Aorta (tissue), 5 donors: ENCODE measurements around the gene CHAD. TPM values are rescaled to one million over a fixed set of nuclear protein-coding genes. Genes with fewer than 3 reads are reported as not detected.

Experiments used
- ATAC-seq: fragments of 200-7000 bp; cut with Tn5 transposase; one replicate; pipeline ENCODE4 v1.9.1; 2022; ENCODE audit warnings: moderate library complexity; ENCODE audit not compliant: low FRiP score
- DNase-seq, 2 donors: peaks; one replicate each; pipeline ENCODE4 v3.0.0-alpha.2; 2020
- H3K27ac ChIP-seq, 2 donors: one replicate each; pipeline ENCODE4 v1.5.1; 2013; ENCODE audit warnings: low read length in 2 of 2, mild to moderate bottlenecking in 2 of 2, moderate library complexity in 2 of 2, control low read depth in 1 of 2, inconsistent platforms in 1 of 2, low read depth in 1 of 2
- H3K27me3 ChIP-seq, 2 donors: one replicate each; pipeline ENCODE4 v1.6.1; 2013; ENCODE audit warnings: control low read depth in 1 of 2, low read length in 1 of 2, mild to moderate bottlenecking in 1 of 2, moderate library complexity in 1 of 2; ENCODE audit not compliant: insufficient read depth in 2 of 2, control insufficient read depth in 1 of 2
- H3K36me3 ChIP-seq, 2 donors: one replicate each; pipeline ENCODE4 v1.6.1; 2013; ENCODE audit warnings: control low read depth in 1 of 2, low read length in 1 of 2, mild to moderate bottlenecking in 1 of 2; ENCODE audit not compliant: insufficient read depth in 2 of 2, control insufficient read depth in 1 of 2
- H3K4me1 ChIP-seq, 2 donors: one replicate each; pipeline ENCODE4 v1.6.1; 2013; ENCODE audit warnings: low read length in 2 of 2, control low read depth in 1 of 2, mild to moderate bottlenecking in 1 of 2, moderate library complexity in 1 of 2; ENCODE audit not compliant: insufficient read depth in 2 of 2, control insufficient read depth in 1 of 2
- H3K4me3 ChIP-seq, 2 donors: one replicate each; pipeline ENCODE4 v1.5.1; 2013; ENCODE audit warnings: low read length in 2 of 2, control low read depth in 1 of 2, mild to moderate bottlenecking in 1 of 2
- H3K9me3 ChIP-seq: one replicate; pipeline ENCODE4 v1.6.1; 2013; ENCODE audit warnings: mild to moderate bottlenecking, low read length; ENCODE audit not compliant: control insufficient read depth
- WGBS, 2 donors: extraction: QIAGEN DNeasy Blood & Tissue Kit; methylation state at CpG; one replicate each; pipeline ENCODE4 v1.1.7; 2013; 5-methylcytosine and 5-hydroxymethylcytosine counted together
- intact Hi-C, 2 donors: fragments of 100-400 bp; cut with DNase I; formaldehyde crosslinking; loops; one replicate each; pipeline versions ENCODE4 v1.14.2 to v1.15.0; 2022
- polyA plus RNA-seq, 2 donors: library from polyadenylated mRNA; stranded (reverse); fragments of 200-250 nt; gene quantifications; one replicate each; pipeline ENCODE4 v1.2.3, GENCODE V29; 2013
- total RNA-seq, 2 donors: library from RNA; stranded (reverse); fragmentation: NEBNext Ultra II Directional; extraction: Animal tissue kit (Norgen Biotek cat#: 25700); gene quantifications; one replicate each; pipeline ENCODE4 v1.2.1, GENCODE V29; 2021
- donor health status: healthy with polysubstance abuse.
- donor health status: Bipolar disorder and iron deficiency.
- donor health status: DM: no; HTN: no; CAD: no.
- donor health status: DM: no; HTN: no; CAD: no.
- donor health status: DM: yes; HTN: yes; CAD: no.

CHAD gene
- total and polyA plus RNA-seq, 4 donors, result 0.20 to 2.3 (median 0.57) TPM; not detected in 1

DNA sequence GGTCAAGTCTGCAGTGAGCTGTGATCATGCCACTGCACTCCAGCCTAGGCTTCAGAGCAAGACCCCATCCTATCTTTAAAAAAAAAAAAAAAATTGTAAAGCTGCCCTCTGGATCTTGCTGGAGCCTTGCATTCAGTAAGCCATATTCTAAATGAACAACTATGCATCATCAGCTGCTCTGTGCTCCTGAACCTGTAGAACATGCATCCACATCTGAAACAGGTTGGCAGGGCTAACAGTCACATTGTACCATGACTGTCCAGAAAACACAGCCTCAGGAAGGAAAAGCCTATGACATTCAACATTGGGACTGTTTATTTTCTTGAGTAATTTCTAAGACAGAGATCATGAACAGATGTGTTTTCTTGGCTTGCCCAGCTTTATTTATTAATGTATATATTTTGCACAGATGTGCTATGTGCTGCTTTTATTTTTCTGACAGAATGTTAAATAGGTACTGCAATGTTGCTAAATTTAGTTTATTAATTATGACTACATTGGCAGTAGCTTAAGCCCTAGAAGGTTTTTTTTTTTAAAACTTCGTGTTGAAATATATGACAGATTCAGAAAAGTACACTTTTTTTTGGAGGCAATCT, 22.9 kb downstream of the CHAD start:
- no peak for ATAC-seq
- WGBS, 2 donors, result 15 to 24% methylated on average over 1 of the region's 1 CpG
- Histone ChIP-seq H3K36me3 (no peaks in the 10 kb centered on the region), H3K27me3 (no peaks in the 10 kb centered on the region), H3K4me1 (no peaks in the 10 kb centered on the region), H3K9me3 (no peaks in the 10 kb centered on the region), H3K27ac (no peak overlapping the region), H3K4me3 (no peak overlapping the region)
- no peak for DNase-seq
- intact Hi-C loops, result no loop called here

DNA sequence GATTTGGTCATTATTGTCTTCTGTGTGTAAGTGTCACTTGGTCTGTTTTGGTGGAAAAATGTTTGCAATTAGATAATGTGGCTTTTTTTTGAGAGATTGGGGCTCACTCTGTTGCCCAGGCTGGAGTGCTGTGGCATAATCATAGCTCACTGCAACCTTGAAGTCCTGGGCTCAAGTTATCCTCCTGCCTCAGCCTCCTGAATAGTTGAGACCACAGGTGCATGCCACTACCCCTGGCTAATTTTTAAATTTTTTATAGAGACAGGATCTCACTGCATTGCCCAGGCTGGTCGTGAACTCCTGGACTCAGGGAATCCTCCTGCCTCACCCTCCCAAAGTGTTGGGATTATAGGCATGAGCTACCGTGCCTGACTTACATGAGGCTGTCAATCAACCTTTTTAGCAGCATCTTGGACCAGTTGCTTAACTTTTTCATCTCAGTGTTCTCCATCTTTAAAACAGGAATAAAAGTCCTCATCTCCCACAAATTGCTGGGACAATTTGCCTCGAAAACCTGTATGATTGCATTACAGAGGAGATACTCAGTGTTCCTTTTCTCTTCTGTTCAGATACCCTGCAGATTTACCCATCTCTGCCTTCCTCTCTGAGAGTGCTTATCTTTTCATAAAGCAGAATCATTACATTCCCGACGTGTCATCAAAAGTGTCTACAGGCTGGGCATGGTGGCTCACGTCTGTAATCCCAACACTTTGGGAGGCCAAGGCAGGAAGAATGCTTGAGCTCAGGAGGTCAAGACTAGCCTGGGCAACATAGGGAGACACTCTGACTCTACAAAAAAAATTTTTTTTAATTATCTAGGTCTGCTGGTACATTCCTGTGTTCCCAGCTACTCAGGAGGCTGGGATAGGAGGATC, 23.6 kb downstream of the CHAD start:
- H3K36me3 ChIP-seq, result no peaks in the 10 kb centered on the region
- DNase-seq (no peak), ATAC-seq (no peak)
- no peaks in the 10 kb centered on the region for H3K9me3 ChIP-seq
- no peak overlapping the region for H3K4me3 ChIP-seq
- intact Hi-C loops, result no loop called here
- WGBS, 2 donors, result 94 to 95% methylated on average over 6 of the region's 6 CpGs
- no peak overlapping the region for H3K27ac ChIP-seq
- H3K27me3 ChIP-seq, result no peaks in the 10 kb centered on the region
- H3K4me1 ChIP-seq, result no peaks in the 10 kb centered on the region

GRCh38 chr17:50443505-50443974, 25.1 kb downstream of the CHAD start:
- Histone ChIP-seq H3K9me3 (no peaks in the 10 kb centered on the region), H3K36me3 (no peaks in the 10 kb centered on the region), H3K27me3 (no peaks in the 10 kb centered on the region), H3K4me1 (no peaks in the 10 kb centered on the region), H3K4me3 (no peak overlapping the region), H3K27ac (no peak overlapping the region)
- no peak for DNase-seq
- 40 to 46% methylated on average over 3 of the region's 3 CpGs for WGBS, 2 donors
- no peak for ATAC-seq
- intact Hi-C loops, result no loop called here

GRCh38 chr17:50440838-50441829, 27.5 kb downstream of the CHAD start:
- Histone ChIP-seq H3K9me3 (no peaks in the 10 kb centered on the region), H3K4me3 (no peak overlapping the region), H3K27ac (no peak overlapping the region), H3K27me3 (no peaks in the 10 kb centered on the region), H3K4me1 (no peaks in the 10 kb centered on the region), H3K36me3 (no peaks in the 10 kb centered on the region)
- ATAC-seq, result no peak
- DNase-seq, result no peak
- 86 to 89% methylated on average over 10 of the region's 10 CpGs for WGBS, 2 donors
- intact Hi-C loops, result no loop called here

DNA sequence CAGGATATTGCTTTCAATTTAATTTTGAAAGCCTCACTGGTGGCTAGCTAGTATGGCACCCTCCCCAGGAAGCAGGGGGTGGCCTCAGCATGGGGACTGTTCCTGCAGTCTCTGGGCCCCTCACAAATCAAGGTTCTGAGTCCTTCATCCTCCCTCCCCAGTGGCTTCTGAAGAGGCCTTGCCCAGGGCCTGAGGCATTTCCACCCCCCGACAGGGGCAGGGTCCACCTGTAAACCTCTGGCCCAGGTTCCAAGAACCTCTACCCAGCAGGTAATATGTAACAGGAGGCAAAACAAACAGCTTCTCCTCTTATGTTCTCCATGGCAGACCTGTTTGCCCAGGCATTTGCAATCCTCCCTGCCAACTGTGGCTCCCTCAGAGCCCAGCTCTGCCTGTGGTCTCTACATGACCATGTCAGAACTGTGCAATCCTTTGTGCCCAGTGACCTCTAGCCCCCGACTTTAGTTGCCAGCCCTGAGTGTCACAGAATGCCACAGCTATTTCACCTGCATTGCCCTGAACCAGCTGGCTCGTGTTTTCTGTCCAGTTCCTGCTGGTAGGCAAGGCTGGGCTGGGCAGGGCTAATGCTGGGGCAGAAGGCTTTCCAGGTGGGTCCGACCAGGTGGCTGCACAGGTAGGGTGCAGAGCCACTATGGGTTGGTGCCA, 28.4 kb downstream of the CHAD start:
- Histone ChIP-seq H3K36me3 (no peaks in the 10 kb centered on the region), H3K4me3 (no peak overlapping the region), H3K9me3 (no peaks in the 10 kb centered on the region), H3K4me1 (no peaks in the 10 kb centered on the region), H3K27me3 (no peaks in the 10 kb centered on the region), H3K27ac (no peak overlapping the region)
- ATAC-seq (no peak), DNase-seq (no peak)
- intact Hi-C loops, result no loop called here
- WGBS, 2 donors, result 85 to 89% methylated on average over 4 of the region's 4 CpGs

GRCh38 chr17:50439008-50439407, 29.7 kb downstream of the CHAD start:
- ATAC-seq (no peak), DNase-seq (no peak)
- 87 to 93% methylated on average over 4 of the region's 4 CpGs for WGBS, 2 donors

GRCh38 chr17:50437409-50437808, 31.3 kb downstream of the CHAD start:
- intact Hi-C loops, result no loop called here
- Histone ChIP-seq H3K36me3 (no peaks in the 10 kb centered on the region), H3K27me3 (no peaks in the 10 kb centered on the region), H3K4me3 (no peak overlapping the region), H3K27ac (no peak overlapping the region), H3K4me1 (no peaks in the 10 kb centered on the region), H3K9me3 (no peaks in the 10 kb centered on the region)
- WGBS, 2 donors, result 97 to 98% methylated on average over 4 of the region's 4 CpGs
- ATAC-seq, result no peak
- DNase-seq, result no peak

More at GRCh38 chr17:50439008-50439407, 29.7 kb downstream of the CHAD start:
- Histone ChIP-seq H3K9me3 (no peaks in the 10 kb centered on the region), H3K4me3 (no peak overlapping the region), H3K27me3 (no peaks in the 10 kb centered on the region), H3K27ac (no peak overlapping the region), H3K4me1 (no peaks in the 10 kb centered on the region), H3K36me3 (no peaks in the 10 kb centered on the region)
- intact Hi-C loops, result no loop called here

DNA sequence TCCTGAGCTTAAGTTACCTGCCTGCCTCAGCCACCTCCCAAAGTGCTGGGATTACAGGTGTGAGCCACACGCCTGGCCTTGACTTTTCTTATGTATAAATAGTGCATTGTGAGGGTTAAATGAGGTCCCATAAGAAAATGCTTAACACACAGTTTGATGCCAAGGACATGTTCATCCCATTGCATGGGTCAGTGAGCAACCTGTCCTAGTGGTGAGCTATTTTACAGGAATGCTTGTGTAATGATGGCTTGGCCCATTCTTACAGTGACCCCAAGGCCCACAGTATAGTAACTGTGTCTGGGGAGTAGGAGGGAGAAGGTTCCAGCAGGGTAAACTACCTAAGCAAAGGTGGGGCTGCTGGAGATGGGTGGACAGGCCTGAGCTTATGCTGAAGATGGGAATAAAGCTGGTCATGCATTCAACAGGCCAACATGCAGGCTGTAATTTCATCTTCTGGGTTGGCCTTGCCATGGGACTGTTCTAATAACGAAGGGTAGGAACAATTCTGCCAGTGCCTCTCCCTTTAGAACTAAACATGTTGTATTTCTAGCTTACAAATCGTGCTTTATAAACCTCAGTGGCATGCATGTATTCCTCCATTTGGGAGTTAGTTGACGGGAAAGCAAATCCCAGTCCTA, 36.4 kb downstream of the CHAD start:
- DNase-seq, result no peak
- Histone ChIP-seq H3K36me3 (no peaks in the 10 kb centered on the region), H3K27ac (no peak overlapping the region), H3K4me1 (no peaks in the 10 kb centered on the region), H3K27me3 (no peaks in the 10 kb centered on the region), H3K4me3 (no peak overlapping the region), H3K9me3 (no peaks in the 10 kb centered on the region)
- ATAC-seq, result no peak
- intact Hi-C loops, result no loop called here
- WGBS, 2 donors, result 76 to 83% methylated on average over 4 of the region's 4 CpGs
